Central memory CD8-positive, alpha-beta T cell (primary cell): ENCODE data around the gene LCN10.
"Not testable (repeated sequence)": the region's sequence is repeated elsewhere in the genome, so short reads cannot be mapped to it uniquely, and the experiment has no call there.

ENCODE experiments used
- ATAC-seq: fragments of 150-1000 bp; cut with Tn5 transposase; replicated peaks from 2 replicates; pipeline ENCODE4 v1.10.0; 2022; ENCODE audit warnings: mild to moderate bottlenecking, moderate FRiP score, moderate number of reproducible peaks; ENCODE audit not compliant: poor library complexity, severe bottlenecking; ENCODE audit errors: extremely low read depth
- DNase-seq, 2 donors: peaks; one replicate each; pipeline ENCODE4 v3.0.0; 2021; ENCODE audit warnings: low spot score in 2 of 2
- H3K27ac Mint-ChIP-seq: one replicate; pipeline ENCODE4 v1.8.0; 2022; ENCODE audit warnings: low read depth, mild to moderate bottlenecking, moderate library complexity, mixed read lengths
- H3K27me3 Mint-ChIP-seq: one replicate; pipeline ENCODE4 v1.8.0; 2022; ENCODE audit warnings: mixed read lengths
- H3K36me3 Mint-ChIP-seq: one replicate; pipeline ENCODE4 v1.8.0; 2022; ENCODE audit warnings: mild to moderate bottlenecking, moderate library complexity, mixed read lengths; ENCODE audit not compliant: insufficient read depth
- H3K4me1 Mint-ChIP-seq: one replicate; pipeline ENCODE4 v1.8.0; 2022; ENCODE audit warnings: mixed read lengths
- H3K4me3 Mint-ChIP-seq: one replicate; pipeline ENCODE4 v1.8.0; 2022; ENCODE audit warnings: mild to moderate bottlenecking, moderate library complexity, mixed read lengths
- H3K9me3 Mint-ChIP-seq: one replicate; pipeline ENCODE4 v1.8.0; 2022; ENCODE audit warnings: mixed read lengths

LCN10 gene

GRCh38 chr9:136742591-136743391 is at the start of gene LCN10:
LCN10 (minus strand) TSS chr9:136742940; CDS start chr9:136742903, 37 bp downstream.
- H3K4me3 Mint-ChIP-seq = peak within 1 kb of the TSS; percentile 16
- H3K27ac Mint-ChIP-seq = no peak within 1 kb of the TSS
- DNase-seq = no peak
- no peaks in the 10 kb centered on the region for H3K4me1 Mint-ChIP-seq
- peaks cover 1% of the 10 kb centered on the region for H3K36me3 Mint-ChIP-seq
- ATAC-seq = no peak
- H3K9me3 Mint-ChIP-seq = no peaks in the 10 kb centered on the region
- H3K27me3 Mint-ChIP-seq = peaks cover 16% of the 10 kb centered on the region

GRCh38 chr9:136791516-136792276 is 49.0 kb upstream of the LCN10 start:
- peaks cover 15% of the 10 kb centered on the region for H3K4me1 Mint-ChIP-seq
- peak; percentile 28 for ATAC-seq
- DNase-seq = peak; percentile 59 to 61
- peak overlapping the region; percentile 80 for H3K4me3 Mint-ChIP-seq
- no peaks in the 10 kb centered on the region for H3K9me3 Mint-ChIP-seq
- H3K36me3 Mint-ChIP-seq = peaks cover 9% of the 10 kb centered on the region
- peak overlapping the region; percentile 61 for H3K27ac Mint-ChIP-seq
- H3K27me3 Mint-ChIP-seq = no peaks in the 10 kb centered on the region

DNA sequence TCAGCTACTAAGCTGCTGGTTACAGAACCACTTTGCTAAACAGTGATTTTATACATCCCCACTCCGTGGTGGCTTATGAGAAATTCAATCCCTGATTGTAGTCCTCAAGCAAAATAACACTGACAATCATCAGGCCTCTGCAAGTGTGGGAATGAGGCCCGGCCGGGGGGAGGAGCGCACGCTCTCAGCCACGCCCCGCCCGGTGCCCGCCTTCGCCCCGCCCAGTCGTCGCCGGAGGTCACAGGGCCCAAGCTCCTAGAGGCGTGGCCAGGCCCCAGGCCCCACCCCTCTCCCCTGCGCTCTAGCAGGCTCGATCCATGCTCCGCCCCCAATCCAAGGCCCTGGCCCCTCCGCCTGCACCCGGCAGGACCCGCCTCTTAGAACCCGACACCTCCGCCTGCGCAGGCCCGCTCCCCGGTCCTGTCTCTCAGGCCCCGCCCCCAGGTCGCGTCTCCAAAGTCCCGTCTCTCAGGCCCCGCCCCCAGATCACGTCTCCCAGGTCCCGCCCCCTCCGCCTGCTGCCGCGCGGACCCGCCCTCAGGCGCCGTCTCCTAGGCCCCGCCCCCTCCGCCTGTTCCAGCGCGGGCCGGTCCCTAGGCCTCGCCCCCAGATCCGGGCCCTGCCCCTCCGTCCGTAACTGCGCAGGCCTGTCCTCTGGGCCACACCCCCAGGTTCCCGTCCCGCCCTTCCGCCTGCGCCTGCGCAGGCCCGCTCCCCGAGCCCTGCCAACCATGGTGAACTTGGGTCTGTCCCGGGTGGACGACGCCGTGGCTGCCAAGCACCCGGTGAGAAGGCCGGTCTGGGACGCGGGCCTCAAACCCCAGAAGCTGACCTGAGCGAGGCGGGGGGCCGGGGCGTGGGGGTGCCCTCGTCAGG is 48.1 kb upstream of the LCN10 start, which contains the start of gene TMEM141:
TMEM141 (plus strand) TSS at position 705 of the 876 bp plus-strand sequence; CDS start at position 732, 27 bp downstream.
- Mint-ChIP-seq H3K4me1 (peaks cover 15% of the 10 kb centered on the region), H3K36me3 (peaks cover 9% of the 10 kb centered on the region), H3K27me3 (no peaks in the 10 kb centered on the region), H3K4me3 (peak within 1 kb of the TSS; percentile 80), H3K27ac (peak within 1 kb of the TSS; percentile 61), H3K9me3 (no peaks in the 10 kb centered on the region)
- ATAC-seq (peak; percentile 90), DNase-seq (peak; percentile 98 to 99)

GRCh38 chr9:136789523-136789937 is 46.8 kb upstream of the LCN10 start:
- Mint-ChIP-seq H3K4me3 (no peak overlapping the region), H3K36me3 (peaks cover 12% of the 10 kb centered on the region), H3K27me3 (no peaks in the 10 kb centered on the region), H3K9me3 (no peaks in the 10 kb centered on the region), H3K27ac (no peak overlapping the region), H3K4me1 (peaks cover 21% of the 10 kb centered on the region)
- ATAC-seq (no peak), DNase-seq (no peak)

GRCh38 chr9:136788644-136789522 is 46.1 kb upstream of the LCN10 start:
- not testable (repeated sequence) for DNase-seq, H3K36me3 Mint-ChIP-seq, ATAC-seq, H3K9me3 Mint-ChIP-seq, H3K4me3 Mint-ChIP-seq, H3K27ac Mint-ChIP-seq, H3K27me3 Mint-ChIP-seq
- peaks cover 21% of the 10 kb centered on the region for H3K4me1 Mint-ChIP-seq

DNA sequence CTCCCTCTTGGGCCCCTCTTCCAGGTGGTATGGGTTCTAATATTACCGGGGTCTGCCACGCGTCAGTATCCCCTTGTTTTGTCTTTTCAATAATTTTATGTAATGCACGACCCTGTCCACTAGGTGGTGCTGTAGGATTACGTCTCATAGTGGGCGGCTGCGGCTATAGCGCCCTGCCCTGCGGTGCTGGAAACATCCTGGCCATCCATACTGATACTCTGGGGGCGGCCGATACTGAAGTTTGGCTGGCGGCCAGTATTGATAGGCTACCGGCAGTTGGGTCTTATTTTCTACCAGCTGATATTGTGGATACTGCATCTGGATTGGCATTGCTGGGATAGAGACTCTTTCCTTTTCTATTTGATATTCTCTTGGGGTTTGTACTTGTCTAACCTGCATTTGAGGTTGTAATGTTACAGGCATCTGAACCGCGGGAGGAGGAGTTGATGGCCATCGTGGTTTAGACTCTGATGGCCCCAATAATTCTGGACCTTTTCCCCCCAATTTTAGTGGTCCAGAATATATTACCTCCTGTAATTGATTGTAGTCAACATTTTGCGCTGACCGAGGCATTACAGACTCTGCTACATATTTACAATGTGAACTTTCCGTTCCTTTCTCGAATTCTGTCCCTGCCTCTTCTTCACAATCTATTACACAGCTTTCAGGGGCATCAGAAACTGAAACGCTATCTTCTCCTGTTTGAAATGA is 45.1 kb upstream of the LCN10 start:
- Mint-ChIP-seq H3K27me3 (no peaks in the 10 kb centered on the region), H3K36me3 (peaks cover 10% of the 10 kb centered on the region), H3K4me1 (peaks cover 21% of the 10 kb centered on the region), H3K27ac (no peak overlapping the region), H3K4me3 (no peak overlapping the region), H3K9me3 (no peaks in the 10 kb centered on the region)
- DNase-seq (peak; percentile 52 to 63), ATAC-seq (no peak)

DNA sequence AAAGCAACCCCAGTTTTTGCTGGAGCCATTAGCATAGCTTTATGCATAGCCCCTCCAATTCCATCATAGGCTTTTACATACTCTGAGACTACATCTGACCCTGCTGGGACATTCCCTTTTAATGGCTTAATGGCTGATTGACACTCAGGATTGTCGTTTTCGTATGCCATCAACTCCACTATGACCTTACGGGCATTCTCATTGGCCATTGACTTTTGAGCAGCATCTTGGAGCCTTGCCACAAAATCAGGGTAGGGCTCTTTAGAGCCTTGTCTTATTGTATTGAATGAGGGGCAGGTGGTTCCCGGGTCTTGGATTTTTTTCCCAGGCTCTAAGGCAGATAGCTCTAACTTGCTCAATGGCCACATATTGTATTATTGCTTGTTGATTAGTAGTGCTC is 44.2 kb upstream of the LCN10 start:
- not testable (repeated sequence) for H3K36me3 Mint-ChIP-seq, ATAC-seq, H3K4me3 Mint-ChIP-seq, DNase-seq, H3K9me3 Mint-ChIP-seq, H3K27me3 Mint-ChIP-seq, H3K27ac Mint-ChIP-seq
- peaks cover 17% of the 10 kb centered on the region for H3K4me1 Mint-ChIP-seq

- peaks cover 10% of the 10 kb centered on the region for H3K36me3 Mint-ChIP-seq
Observed at GRCh38 chr9:136786451-136786850, 43.7 kb upstream of the LCN10 start.

GRCh38 chr9:136785565-136786355 is 43.0 kb upstream of the LCN10 start:
- H3K27me3 Mint-ChIP-seq, DNase-seq, ATAC-seq, H3K4me3 Mint-ChIP-seq, H3K36me3 Mint-ChIP-seq, H3K27ac Mint-ChIP-seq, H3K9me3 Mint-ChIP-seq: not testable (repeated sequence)
- H3K4me1 Mint-ChIP-seq = peaks cover 15% of the 10 kb centered on the region

More at GRCh38 chr9:136786451-136786850, 43.7 kb upstream of the LCN10 start:
- Mint-ChIP-seq H3K9me3 (no peaks in the 10 kb centered on the region), H3K27me3 (no peaks in the 10 kb centered on the region), H3K4me3 (no peak overlapping the region), H3K27ac (no peak overlapping the region), H3K4me1 (peaks cover 15% of the 10 kb centered on the region)
- ATAC-seq = no peak
- no peak for DNase-seq

DNA sequence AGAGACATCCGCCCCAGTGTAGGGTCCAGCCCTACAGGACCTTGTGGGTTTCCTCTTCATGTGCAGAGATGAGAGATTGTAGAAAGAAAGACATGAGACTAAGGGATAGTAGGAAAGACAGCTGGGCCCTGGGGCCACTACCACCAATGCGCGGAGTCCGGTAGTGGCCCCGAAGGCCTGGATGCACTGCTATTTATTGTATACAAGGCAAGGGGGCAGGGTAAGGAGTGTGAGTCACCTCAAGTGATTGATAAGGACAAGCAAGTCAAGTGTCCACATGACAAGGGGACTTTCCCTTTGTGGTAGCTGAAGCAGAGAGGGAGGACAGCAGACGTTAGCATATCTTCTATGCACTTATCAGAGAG is 42.2 kb upstream of the LCN10 start:
- DNase-seq = no peak
- H3K9me3 Mint-ChIP-seq = no peaks in the 10 kb centered on the region
- H3K4me1 Mint-ChIP-seq = peaks cover 15% of the 10 kb centered on the region
- no peak overlapping the region for H3K4me3 Mint-ChIP-seq
- no peak overlapping the region for H3K27ac Mint-ChIP-seq
- H3K36me3 Mint-ChIP-seq = peaks cover 5% of the 10 kb centered on the region
- peaks cover 1% of the 10 kb centered on the region for H3K27me3 Mint-ChIP-seq
- ATAC-seq = peak; percentile 32
